HG03565 (cell line): ENCODE results near the gene FASTKD1.

Experiments used
- ATAC-seq: cut with Tn5 transposase; IDR thresholded peaks from one replicate; pipeline ENCODE4 v1.9.1; 2021; ENCODE audit warnings: mild to moderate bottlenecking, moderate library complexity; ENCODE audit not compliant: unreplicated experiment

Gene FASTKD1

DNA sequence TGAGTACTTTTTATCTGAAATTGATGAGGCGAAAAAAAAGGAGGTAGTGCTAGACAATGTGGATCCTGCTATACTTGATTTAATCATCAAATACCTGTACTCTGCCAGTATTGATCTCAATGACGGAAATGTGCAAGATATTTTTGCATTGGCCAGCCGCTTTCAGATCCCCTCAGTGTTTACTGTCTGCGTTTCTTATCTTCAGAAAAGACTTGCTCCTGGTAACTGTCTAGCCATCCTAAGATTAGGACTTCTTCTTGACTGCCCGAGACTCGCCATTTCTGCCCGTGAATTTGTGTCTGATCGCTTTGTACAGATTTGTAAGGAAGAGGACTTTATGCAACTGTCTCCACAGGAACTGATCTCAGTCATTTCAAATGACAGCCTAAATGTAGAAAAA lies 63.7 kb downstream of the FASTKD1 start:
- ATAC-seq, result no peak

GRCh38 chr2:169509298-169509885 lies 64.3 kb downstream of the FASTKD1 start, which contains the start of gene KLHL41:
KLHL41 (plus strand) TSS chr2:169509702; CDS start chr2:169509779, 77 bp downstream.
- ATAC-seq, result no peak

DNA sequence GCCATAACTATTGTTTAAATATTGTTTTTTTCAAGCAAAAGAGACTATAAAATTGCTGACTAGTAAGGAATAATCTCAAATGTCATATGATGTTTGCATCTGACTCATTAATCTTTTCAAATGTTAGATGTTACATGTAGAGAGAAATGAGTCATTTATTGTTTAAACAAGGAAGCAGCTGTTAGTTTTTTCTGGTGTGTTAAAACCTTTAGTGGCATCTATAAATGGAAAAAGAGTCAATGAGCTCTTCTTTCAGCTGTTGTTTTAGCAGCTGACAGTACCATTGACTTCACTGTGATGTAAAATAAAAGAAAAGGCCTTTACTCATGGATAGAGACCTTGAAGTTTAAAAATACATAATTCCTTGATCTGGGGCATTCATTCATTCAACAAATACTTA lies 66.0 kb downstream of the FASTKD1 start:
- no peak for ATAC-seq

- ATAC-seq, result no peak
Measured at GRCh38 chr2:169504651-169505050, 69.0 kb downstream of the FASTKD1 start.

DNA sequence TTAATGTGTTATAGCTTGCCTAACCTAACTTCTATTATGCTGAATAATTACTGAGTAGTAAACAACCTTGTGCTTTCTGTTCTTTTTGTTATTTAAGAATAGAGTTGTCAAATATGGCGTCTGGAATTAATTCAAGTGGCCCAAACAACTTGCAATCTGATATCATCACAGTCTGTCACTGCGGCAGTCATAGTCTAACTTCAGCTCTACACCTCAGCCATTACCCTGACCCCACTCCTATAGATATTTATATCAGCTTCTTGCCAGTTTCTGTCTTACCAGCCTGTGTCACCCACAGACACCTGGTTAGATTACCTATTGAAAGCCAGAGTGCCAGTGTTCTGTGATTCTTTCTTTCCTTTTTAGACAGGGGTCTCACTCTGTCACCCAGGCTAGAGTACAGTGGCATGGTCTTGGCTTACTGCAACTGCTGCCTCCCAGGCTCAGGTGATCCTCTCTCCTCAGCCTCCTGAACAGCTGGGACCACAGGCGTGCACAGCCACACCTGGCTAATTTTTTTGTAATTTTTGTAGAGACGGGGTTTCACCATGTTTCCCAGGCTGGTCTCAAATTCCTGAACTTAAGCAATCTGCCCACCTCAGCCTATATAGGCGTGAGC lies 78.2 kb downstream of the FASTKD1 start:
- ATAC-seq, result no peak

DNA sequence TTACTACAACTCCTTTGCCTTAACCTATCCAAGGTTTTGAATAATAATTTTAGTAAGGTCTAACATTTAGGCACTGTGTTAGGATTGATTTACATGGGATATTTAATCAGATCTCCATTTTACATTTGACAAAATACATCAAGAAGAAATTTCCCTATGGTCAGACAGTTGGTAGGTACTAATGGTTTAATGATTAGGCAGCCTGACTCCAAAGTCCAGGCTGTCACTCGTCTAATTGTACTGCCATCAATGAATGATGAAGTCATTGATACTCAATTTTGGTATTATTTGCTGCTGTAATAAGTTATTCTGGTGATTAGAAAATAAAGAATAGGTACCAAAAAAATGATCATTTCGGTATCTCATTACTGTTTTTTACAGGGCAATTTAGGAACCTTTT lies 80.3 kb downstream of the FASTKD1 start:
- no peak for ATAC-seq

DNA sequence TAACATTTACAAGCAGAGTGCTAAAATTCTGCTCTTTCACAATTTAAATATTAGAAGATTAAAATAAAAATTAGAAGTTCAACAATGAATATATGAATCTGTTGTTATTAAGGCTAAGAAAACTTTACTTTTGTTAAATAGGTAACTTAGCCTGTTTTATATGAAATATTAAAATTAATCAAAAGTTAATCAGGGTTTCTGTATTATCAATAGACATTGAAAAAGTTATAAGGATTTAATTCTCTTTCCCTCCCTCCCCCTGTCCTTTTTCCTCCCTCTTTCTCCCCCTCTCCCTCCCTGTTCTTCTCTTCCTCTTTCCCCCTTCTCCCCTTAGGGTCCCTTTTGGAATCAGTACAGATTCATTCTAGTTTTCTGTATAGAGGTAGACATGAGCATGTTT lies 82.3 kb downstream of the FASTKD1 start:
- ATAC-seq, result no peak

DNA sequence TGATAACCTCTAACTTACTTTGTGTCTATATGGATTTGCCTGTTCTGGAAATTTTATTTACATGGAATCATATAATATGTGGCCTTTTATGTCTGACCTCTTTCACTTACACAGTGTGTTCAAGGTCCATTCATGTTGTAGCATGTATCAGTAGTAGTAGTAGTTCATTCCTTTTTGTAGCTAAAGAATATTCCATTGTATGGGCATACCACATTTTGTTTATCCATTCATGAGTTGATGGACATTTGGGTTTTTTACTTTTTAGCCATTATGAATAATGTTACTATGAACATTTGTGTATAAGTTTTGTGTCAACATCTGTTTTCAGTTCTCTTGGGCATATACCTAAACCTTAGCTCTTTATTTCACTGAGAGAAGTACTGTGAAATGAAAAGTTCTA lies 82.8 kb downstream of the FASTKD1 start:
- no peak for ATAC-seq

- no peak for ATAC-seq
Measured at GRCh38 chr2:169486487-169486886, 87.2 kb downstream of the FASTKD1 start.

DNA sequence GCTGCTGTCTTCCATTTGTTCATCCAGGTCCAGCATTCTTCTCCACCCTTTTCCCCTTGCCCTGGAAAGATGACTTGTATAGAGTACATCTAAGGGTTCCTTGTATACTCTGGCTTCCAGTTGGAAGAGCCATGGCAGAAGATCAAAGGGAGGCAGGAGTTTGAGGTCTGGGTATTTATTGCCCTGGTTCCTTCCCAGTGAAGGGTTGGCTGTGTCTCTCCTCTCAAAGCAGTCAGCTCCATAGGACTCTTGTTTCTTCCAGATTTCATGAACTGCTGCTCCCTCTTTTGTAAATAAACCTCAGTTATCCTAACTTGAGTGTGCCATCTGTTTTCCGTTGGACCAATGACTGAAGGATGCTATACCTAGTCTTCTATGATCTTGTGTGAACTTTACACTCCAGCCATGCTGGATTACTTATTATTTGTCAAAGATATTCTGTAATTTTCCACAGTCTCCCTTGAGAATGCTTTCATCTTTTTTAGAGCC lies 88.0 kb downstream of the FASTKD1 start:
- ATAC-seq, result no peak

- no peak for ATAC-seq
Measured at GRCh38 chr2:169480079-169480465, 93.6 kb downstream of the FASTKD1 start.
